Karpas-422 (cell line): ENCODE data around the gene LIFR. TPM values are rescaled to one million over a fixed set of nuclear protein-coding genes. Genes with fewer than 3 reads are reported as not detected.

Experiments
- DNase-seq: peaks from one replicate; pipeline ENCODE4 v3.0.0-alpha.2; 2015
- H2AFZ ChIP-seq: fragments of 200-600 bp; sonication (generic); 2 replicates; pipeline ENCODE4 v1.6.1; 2014; ENCODE audit warnings: antibody characterized with exemption, low read length, mixed read lengths
- H3K27ac ChIP-seq: fragments of 200-600 bp; sonication (generic); 2 replicates; pipeline ENCODE4 v1.5.1; 2014; ENCODE audit warnings: mild to moderate bottlenecking, low read length, moderate library complexity
- H3K27me3 ChIP-seq: fragments of 200-600 bp; sonication (generic); 2 replicates; pipeline ENCODE4 v1.6.1; 2014; ENCODE audit warnings: low read length, mixed read lengths
- H3K36me3 ChIP-seq: fragments of 200-600 bp; sonication (generic); 2 replicates; pipeline ENCODE4 v1.6.1; 2014; ENCODE audit warnings: low read length, mixed read lengths; ENCODE audit not compliant: insufficient read depth
- H3K4me1 ChIP-seq: fragments of 200-600 bp; sonication (generic); 2 replicates; pipeline ENCODE4 v1.6.1; 2014; ENCODE audit warnings: mild to moderate bottlenecking, low read length, mixed read lengths
- H3K4me2 ChIP-seq: fragments of 200-600 bp; sonication (generic); 2 replicates; pipeline ENCODE4 v1.6.1; 2014; ENCODE audit warnings: low read length, low read depth, mild to moderate bottlenecking; ENCODE audit not compliant: poor library complexity, severe bottlenecking
- H3K4me3 ChIP-seq: fragments of 200-600 bp; sonication (generic); 2 replicates; pipeline ENCODE4 v1.5.1; 2014; ENCODE audit warnings: mild to moderate bottlenecking, antibody characterized with exemption, low read length, mixed read lengths
- H3K79me2 ChIP-seq: fragments of 200-600 bp; sonication (generic); 2 replicates; pipeline ENCODE4 v1.6.1; 2014; ENCODE audit warnings: mild to moderate bottlenecking, low read length, mixed read lengths
- H3K9ac ChIP-seq: fragments of 200-600 bp; sonication (generic); 2 replicates; pipeline ENCODE4 v1.6.0; 2014; ENCODE audit warnings: low read length
- H3K9me2 ChIP-seq: fragments of 200-600 bp; sonication (generic), shearing (Covaris generic); replicated peaks from 2 replicates; pipeline ENCODE4 v1.6.0; 2014; ENCODE audit warnings: mild to moderate bottlenecking, low read length, moderate library complexity; ENCODE audit not compliant: insufficient read depth
- H3K9me3 ChIP-seq: fragments of 300-700, 200-600 bp; sonication (generic); 2 replicates; pipeline ENCODE4 v1.6.1; 2014; ENCODE audit warnings: low read length, mixed read lengths
- H4K20me1 ChIP-seq: fragments of 200-600 bp; sonication (generic); 2 replicates; pipeline ENCODE4 v1.6.1; 2014; ENCODE audit warnings: mild to moderate bottlenecking, antibody characterized with exemption, low read length, low read depth; ENCODE audit not compliant: insufficient read depth
- total RNA-seq: library from RNA; depleted of rRNA; stranded (reverse); fragments of >200 nt; shearing (Covaris generic); gene quantifications from 2 replicates; pipeline ENCODE4 v1.2.3, GENCODE V29; 2014; ENCODE audit warnings: low replicate concordance

LIFR gene
- total RNA-seq, 1 experiment from 2014 or later: not detected

GRCh38 chr5:38450627-38451026 is 105.8 kb downstream of the LIFR start:
- Histone ChIP-seq H3K4me3 (no peak overlapping the region), H3K9me3 (no peaks in the 10 kb centered on the region), H3K4me1 (peaks cover 23% of the 10 kb centered on the region), H3K27ac (no peak overlapping the region), H3K4me2 (no peak overlapping the region), H4K20me1 (peaks cover 33% of the 10 kb centered on the region; the same call in 1 of the 2 replicates), H3K79me2 (no peaks in the 10 kb centered on the region), H3K9me2 (no peaks in the 10 kb centered on the region), H3K27me3 (no peaks in the 10 kb centered on the region), H2AFZ (no peak overlapping the region), H3K36me3 (no peaks in the 10 kb centered on the region), H3K9ac (no peak overlapping the region)
- no peak for DNase-seq

GRCh38 chr5:38448568-38449350 is 107.7 kb downstream of the LIFR start:
- Histone ChIP-seq H3K27ac (no peak overlapping the region), H2AFZ (no peak overlapping the region), H3K9me3 (no peaks in the 10 kb centered on the region), H3K79me2 (no peaks in the 10 kb centered on the region), H3K36me3 (no peaks in the 10 kb centered on the region), H4K20me1 (peaks cover 28% of the 10 kb centered on the region; the same call in 1 of the 2 replicates), H3K9ac (no peak overlapping the region), H3K4me2 (no peak overlapping the region), H3K9me2 (no peaks in the 10 kb centered on the region), H3K4me1 (peaks cover 14% of the 10 kb centered on the region), H3K27me3 (no peaks in the 10 kb centered on the region), H3K4me3 (no peak overlapping the region)
- no peak for DNase-seq

- Histone ChIP-seq H3K4me2 (no peak overlapping the region), H4K20me1 (peaks cover 22% of the 10 kb centered on the region; the same call in 1 of the 2 replicates), H3K27me3 (no peaks in the 10 kb centered on the region), H3K4me1 (peaks cover 4% of the 10 kb centered on the region), H3K9me2 (no peaks in the 10 kb centered on the region), H3K27ac (no peak overlapping the region), H3K9ac (no peak overlapping the region), H3K79me2 (no peaks in the 10 kb centered on the region), H3K36me3 (no peaks in the 10 kb centered on the region), H3K9me3 (no peaks in the 10 kb centered on the region), H3K4me3 (no peak overlapping the region), H2AFZ (no peak overlapping the region)
- DNase-seq: no peak
Measured at GRCh38 chr5:38447786-38448185, 108.7 kb downstream of the LIFR start.

- no peaks in the 10 kb centered on the region for H3K36me3 ChIP-seq
- no peak overlapping the region for H2AFZ ChIP-seq
- no peak overlapping the region for H3K4me3 ChIP-seq
- H3K9me3 ChIP-seq: no peaks in the 10 kb centered on the region
- H3K4me2 ChIP-seq: no peak overlapping the region
- peaks cover 15% of the 10 kb centered on the region; the same call in 1 of the 2 replicates for H4K20me1 ChIP-seq
- no peak overlapping the region for H3K27ac ChIP-seq
- no peaks in the 10 kb centered on the region for H3K79me2 ChIP-seq
- no peaks in the 10 kb centered on the region for H3K4me1 ChIP-seq
- H3K27me3 ChIP-seq: no peaks in the 10 kb centered on the region
- no peaks in the 10 kb centered on the region for H3K9me2 ChIP-seq
- no peak for DNase-seq
- H3K9ac ChIP-seq: no peak overlapping the region
Measured at GRCh38 chr5:38447056-38447455, 109.4 kb downstream of the LIFR start.

- Histone ChIP-seq H3K27ac (no peak overlapping the region), H3K4me1 (no peaks in the 10 kb centered on the region), H4K20me1 (peaks cover 11% of the 10 kb centered on the region; the same call in 1 of the 2 replicates), H3K4me3 (no peak overlapping the region), H3K27me3 (no peaks in the 10 kb centered on the region), H3K9me2 (no peaks in the 10 kb centered on the region), H3K9ac (no peak overlapping the region), H3K79me2 (no peaks in the 10 kb centered on the region), H3K9me3 (no peaks in the 10 kb centered on the region), H2AFZ (no peak overlapping the region), H3K36me3 (no peaks in the 10 kb centered on the region), H3K4me2 (no peak overlapping the region)
- no peak for DNase-seq
Measured at GRCh38 chr5:38446029-38446522, 110.4 kb downstream of the LIFR start.

- H3K9ac ChIP-seq: no peak overlapping the region
- no peaks in the 10 kb centered on the region for H3K9me3 ChIP-seq
- H3K27me3 ChIP-seq: no peaks in the 10 kb centered on the region
- no peak overlapping the region for H3K4me2 ChIP-seq
- no peaks in the 10 kb centered on the region for H3K4me1 ChIP-seq
- no peaks in the 10 kb centered on the region for H3K9me2 ChIP-seq
- no peak overlapping the region for H3K27ac ChIP-seq
- no peak for DNase-seq
- no peak overlapping the region for H3K4me3 ChIP-seq
- H2AFZ ChIP-seq: no peak overlapping the region
- no peaks in the 10 kb centered on the region for H3K36me3 ChIP-seq
- H4K20me1 ChIP-seq: 0 out of 2 replicates have a peak, but pooled peaks cover 9% of the 10 kb centered on the region
- no peaks in the 10 kb centered on the region for H3K79me2 ChIP-seq
Measured at GRCh38 chr5:38445374-38446028, 110.9 kb downstream of the LIFR start.

- Histone ChIP-seq H2AFZ (no peak overlapping the region), H3K9me3 (no peaks in the 10 kb centered on the region), H3K27me3 (no peaks in the 10 kb centered on the region), H3K4me1 (no peaks in the 10 kb centered on the region), H3K27ac (no peak overlapping the region), H3K79me2 (no peaks in the 10 kb centered on the region), H3K9ac (no peak overlapping the region), H3K9me2 (no peaks in the 10 kb centered on the region), H3K4me2 (no peak overlapping the region), H3K36me3 (no peaks in the 10 kb centered on the region), H3K4me3 (no peak overlapping the region), H4K20me1 (0 out of 2 replicates have a peak, but pooled peaks cover under 1% of the 10 kb centered on the region)
- DNase-seq: no peak
Measured at GRCh38 chr5:38443390-38443789, 113.1 kb downstream of the LIFR start.

- H3K4me2 ChIP-seq: no peak overlapping the region
- H3K9me2 ChIP-seq: no peaks in the 10 kb centered on the region
- H3K4me3 ChIP-seq: no peak overlapping the region
- H2AFZ ChIP-seq: no peak overlapping the region
- no peak for DNase-seq
- no peaks in the 10 kb centered on the region for H4K20me1 ChIP-seq
- no peaks in the 10 kb centered on the region for H3K36me3 ChIP-seq
- H3K9ac ChIP-seq: no peak overlapping the region
- H3K9me3 ChIP-seq: no peaks in the 10 kb centered on the region
- H3K27ac ChIP-seq: no peak overlapping the region
- no peaks in the 10 kb centered on the region for H3K79me2 ChIP-seq
- H3K27me3 ChIP-seq: no peaks in the 10 kb centered on the region
- no peaks in the 10 kb centered on the region for H3K4me1 ChIP-seq
Measured at GRCh38 chr5:38442247-38442573, 114.2 kb downstream of the LIFR start.
